HG02885 (cell line): ENCODE results near the gene SEMA6D.
"Not testable (repeated sequence)": the region's sequence is repeated elsewhere in the genome, so short reads cannot be mapped to it uniquely, and the experiment has no call there.

ENCODE experiments used
- ATAC-seq: cut with Tn5 transposase; IDR thresholded peaks from one replicate; pipeline ENCODE4 v1.9.1; 2021; ENCODE audit warnings: mild to moderate bottlenecking; ENCODE audit not compliant: unreplicated experiment, poor library complexity

The SEMA6D gene

GRCh38 chr15:47716516-47716915 is 789 bp upstream of the SEMA6D start:
- no peak for ATAC-seq

GRCh38 chr15:47718497-47719437 is 1.5 kb downstream of the SEMA6D start:
- no peak for ATAC-seq

- ATAC-seq: no peak
Observed at GRCh38 chr15:47719730-47720129, 2.4 kb downstream of the SEMA6D start.

GRCh38 chr15:47720555-47720954 is 3.2 kb downstream of the SEMA6D start:
- no peak for ATAC-seq

GRCh38 chr15:47721676-47722075 is 4.4 kb downstream of the SEMA6D start:
- ATAC-seq: no peak

- ATAC-seq: no peak
Observed at GRCh38 chr15:47724346-47724745, 7.0 kb downstream of the SEMA6D start.

GRCh38 chr15:47725051-47725450 is 7.7 kb downstream of the SEMA6D start:
- no peak for ATAC-seq

GRCh38 chr15:47725906-47726305 is 8.6 kb downstream of the SEMA6D start:
- ATAC-seq: no peak

GRCh38 chr15:47726399-47726823 is 9.1 kb downstream of the SEMA6D start:
- ATAC-seq: no peak

- ATAC-seq: no peak
Observed at GRCh38 chr15:47727137-47727536, 9.8 kb downstream of the SEMA6D start.

- no peak for ATAC-seq
Observed at GRCh38 chr15:47727676-47728075, 10.4 kb downstream of the SEMA6D start.

- no peak for ATAC-seq
Observed at GRCh38 chr15:47728426-47728825, 11.1 kb downstream of the SEMA6D start.

GRCh38 chr15:47728886-47729285 is 11.6 kb downstream of the SEMA6D start:
- no peak for ATAC-seq

GRCh38 chr15:47731230-47731629 is 13.9 kb downstream of the SEMA6D start:
- ATAC-seq: no peak

GRCh38 chr15:47732248-47732647 is 14.9 kb downstream of the SEMA6D start:
- ATAC-seq: no peak

- no peak for ATAC-seq
Observed at GRCh38 chr15:47733085-47733484, 15.8 kb downstream of the SEMA6D start.

GRCh38 chr15:47736143-47736786 is 19.0 kb downstream of the SEMA6D start:
- ATAC-seq: no peak

- ATAC-seq: no peak
Observed at GRCh38 chr15:47737477-47737876, 20.2 kb downstream of the SEMA6D start.

- ATAC-seq: not testable (repeated sequence)
Observed at GRCh38 chr15:47738144-47738825, 21.0 kb downstream of the SEMA6D start.

GRCh38 chr15:47741082-47741481 is 23.8 kb downstream of the SEMA6D start:
- no peak for ATAC-seq

- no peak for ATAC-seq
Observed at GRCh38 chr15:47741907-47742306, 24.6 kb downstream of the SEMA6D start.
